Activated naive CD4-positive, alpha-beta T cell treated with anti-CD3 and anti-CD28 coated beads, Interleukin-2, amount 50 U/mL, for 24 hours (primary cell): ENCODE measurements around the gene TMEM266.

Experiments
- H3K27ac Mint-ChIP-seq: one replicate; pipeline ENCODE4 v1.8.0; 2021; ENCODE audit warnings: mild to moderate bottlenecking, mixed read lengths
- H3K27me3 Mint-ChIP-seq: one replicate; pipeline ENCODE4 v1.8.0; 2021; ENCODE audit warnings: mixed read lengths
- H3K36me3 Mint-ChIP-seq: one replicate; pipeline ENCODE4 v1.8.0; 2021; ENCODE audit warnings: mixed read lengths
- H3K4me1 Mint-ChIP-seq: one replicate; pipeline ENCODE4 v1.8.0; 2021; ENCODE audit warnings: mixed read lengths
- H3K4me3 Mint-ChIP-seq: one replicate; pipeline ENCODE4 v1.8.0; 2021; ENCODE audit warnings: mild to moderate bottlenecking, mixed read lengths
- H3K9me3 Mint-ChIP-seq: one replicate; pipeline ENCODE4 v1.8.0; 2021; ENCODE audit warnings: mixed read lengths

The TMEM266 gene

DNA sequence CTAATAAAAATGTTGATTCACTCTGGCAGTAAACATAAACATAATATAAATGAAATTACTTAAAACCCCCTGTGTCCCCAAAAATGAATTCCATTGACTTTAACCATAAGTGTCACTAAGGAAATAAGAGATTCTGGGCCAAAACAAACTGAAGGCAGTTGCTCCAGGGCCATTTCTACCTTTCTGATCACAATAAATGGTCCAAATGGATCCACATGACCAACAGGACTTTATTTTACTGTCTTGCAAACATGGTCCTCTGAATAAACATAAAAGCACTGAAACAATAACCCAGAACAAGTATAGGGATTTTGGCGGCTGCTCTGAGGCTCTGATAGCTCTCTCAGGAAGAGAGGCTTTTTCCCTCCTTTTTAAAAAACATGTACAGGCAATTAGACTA lies 174.1 kb downstream of the TMEM266 start:
- no peaks in the 10 kb centered on the region for H3K27me3 Mint-ChIP-seq

DNA sequence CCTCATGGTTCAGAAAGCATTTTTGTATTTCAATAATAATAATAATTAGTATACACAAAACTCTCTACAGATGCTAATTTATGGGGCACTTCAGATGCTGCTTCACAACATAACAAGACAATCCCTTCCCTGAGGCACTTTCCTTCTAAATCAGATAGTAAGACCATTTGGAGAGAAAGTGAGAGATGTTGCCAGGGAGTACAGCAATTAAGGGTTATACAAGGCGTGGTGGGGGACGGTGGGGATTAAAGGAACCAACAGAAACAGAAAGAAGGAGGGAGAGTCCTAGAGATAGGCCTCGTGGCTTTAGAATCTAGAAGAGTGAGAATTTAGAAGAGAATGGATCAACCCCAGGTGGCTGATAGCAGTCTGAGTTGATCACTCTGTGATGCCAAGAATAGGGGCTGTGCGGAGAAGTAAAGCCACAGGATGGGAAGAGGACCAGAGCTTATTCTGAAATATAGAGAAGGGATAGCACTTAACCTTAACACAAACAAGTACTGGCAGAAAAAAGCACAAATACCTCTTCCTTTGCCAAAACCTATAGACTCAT lies 174.6 kb downstream of the TMEM266 start:
- H3K27ac Mint-ChIP-seq: no peak overlapping the region

More for the DNA sequence above, 174.1 kb downstream of the TMEM266 start:
- H3K36me3 Mint-ChIP-seq: peaks cover 2% of the 10 kb centered on the region
- H3K9me3 Mint-ChIP-seq: no peaks in the 10 kb centered on the region
- H3K27ac Mint-ChIP-seq: no peak overlapping the region
- H3K4me3 Mint-ChIP-seq: no peak overlapping the region
- no peaks in the 10 kb centered on the region for H3K4me1 Mint-ChIP-seq

GRCh38 chr15:76235186-76235826 lies 175.5 kb downstream of the TMEM266 start:
- no peaks in the 10 kb centered on the region for H3K27me3 Mint-ChIP-seq
- H3K36me3 Mint-ChIP-seq: peaks cover 2% of the 10 kb centered on the region
- H3K27ac Mint-ChIP-seq: no peak overlapping the region
- no peak overlapping the region for H3K4me3 Mint-ChIP-seq
- no peaks in the 10 kb centered on the region for H3K4me1 Mint-ChIP-seq
- no peaks in the 10 kb centered on the region for H3K9me3 Mint-ChIP-seq

More for the DNA sequence above, 174.6 kb downstream of the TMEM266 start:
- Mint-ChIP-seq H3K36me3 (peaks cover 2% of the 10 kb centered on the region), H3K27me3 (no peaks in the 10 kb centered on the region), H3K4me1 (no peaks in the 10 kb centered on the region), H3K4me3 (no peak overlapping the region), H3K9me3 (no peaks in the 10 kb centered on the region)

DNA sequence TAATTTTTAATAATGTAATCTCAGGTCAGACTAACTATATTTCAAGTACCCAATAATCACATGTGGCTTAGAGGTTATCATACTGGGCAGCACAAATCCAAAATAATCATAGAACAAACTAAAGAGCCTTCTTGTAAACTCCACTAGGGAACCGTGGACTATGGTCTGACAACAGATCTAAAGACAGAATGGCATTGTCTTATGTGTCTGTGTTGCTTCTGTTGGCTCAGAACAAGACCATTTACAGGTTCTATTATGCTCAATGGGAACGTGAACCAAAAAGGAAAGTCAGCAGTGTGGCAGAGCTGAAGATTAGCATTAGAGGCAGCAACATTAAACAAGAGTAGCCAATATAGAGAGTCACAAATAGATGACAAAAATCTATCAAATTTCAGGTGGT lies 176.6 kb downstream of the TMEM266 start:
- Mint-ChIP-seq H3K27me3 (no peaks in the 10 kb centered on the region), H3K4me3 (no peak overlapping the region), H3K27ac (no peak overlapping the region), H3K4me1 (no peaks in the 10 kb centered on the region), H3K36me3 (peaks cover 2% of the 10 kb centered on the region), H3K9me3 (no peaks in the 10 kb centered on the region)

DNA sequence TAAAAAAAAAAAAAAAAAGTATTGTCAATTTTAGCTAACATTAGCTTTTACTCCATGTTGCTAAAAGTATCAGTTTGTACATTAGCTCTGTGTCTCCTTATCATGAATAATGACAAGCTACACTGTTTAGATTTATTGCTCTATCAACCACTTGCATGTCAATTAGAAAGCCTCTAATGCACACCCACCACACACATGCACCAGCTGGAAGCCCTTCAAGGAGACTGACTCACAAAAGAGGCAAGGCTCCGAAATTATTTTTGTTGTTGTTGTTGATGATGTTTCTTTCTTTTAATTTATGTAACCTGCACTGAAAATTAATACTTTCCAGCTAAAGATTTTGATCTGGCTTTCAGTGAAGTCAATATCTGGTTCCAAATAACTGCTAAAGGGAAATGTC lies 180.0 kb downstream of the TMEM266 start:
- Mint-ChIP-seq H3K36me3 (peaks cover 6% of the 10 kb centered on the region), H3K9me3 (no peaks in the 10 kb centered on the region), H3K27me3 (no peaks in the 10 kb centered on the region), H3K4me1 (no peaks in the 10 kb centered on the region), H3K27ac (no peak overlapping the region), H3K4me3 (no peak overlapping the region)

DNA sequence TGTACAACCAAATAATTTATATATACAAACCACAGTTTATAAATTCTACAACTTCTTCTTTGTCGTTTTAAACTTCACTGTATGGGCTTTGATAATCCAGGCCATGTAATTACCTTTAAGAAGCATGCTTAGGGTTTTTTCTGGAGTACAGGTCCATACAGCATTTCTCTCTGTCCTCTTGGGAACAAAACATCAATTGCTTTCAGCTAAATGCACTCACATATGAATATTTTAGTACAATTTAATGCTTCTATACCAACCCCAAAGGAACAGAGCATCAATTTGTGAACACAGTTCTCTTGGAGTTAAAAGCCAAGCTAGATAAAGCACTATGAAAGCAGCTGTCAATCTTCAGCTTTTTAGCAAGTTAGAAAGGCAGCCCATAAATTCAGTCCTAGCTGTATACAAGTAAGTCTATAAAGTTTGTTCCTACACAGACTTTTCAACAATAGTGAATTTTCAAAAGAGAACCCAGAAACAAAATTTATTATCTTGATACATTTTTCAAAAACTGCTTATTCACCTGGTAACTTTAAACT lies 185.4 kb downstream of the TMEM266 start:
- H3K4me1 Mint-ChIP-seq: no peaks in the 10 kb centered on the region
- H3K27ac Mint-ChIP-seq: no peak overlapping the region
- peaks cover 8% of the 10 kb centered on the region for H3K36me3 Mint-ChIP-seq
- no peaks in the 10 kb centered on the region for H3K27me3 Mint-ChIP-seq
- H3K9me3 Mint-ChIP-seq: no peaks in the 10 kb centered on the region
- H3K4me3 Mint-ChIP-seq: no peak overlapping the region

DNA sequence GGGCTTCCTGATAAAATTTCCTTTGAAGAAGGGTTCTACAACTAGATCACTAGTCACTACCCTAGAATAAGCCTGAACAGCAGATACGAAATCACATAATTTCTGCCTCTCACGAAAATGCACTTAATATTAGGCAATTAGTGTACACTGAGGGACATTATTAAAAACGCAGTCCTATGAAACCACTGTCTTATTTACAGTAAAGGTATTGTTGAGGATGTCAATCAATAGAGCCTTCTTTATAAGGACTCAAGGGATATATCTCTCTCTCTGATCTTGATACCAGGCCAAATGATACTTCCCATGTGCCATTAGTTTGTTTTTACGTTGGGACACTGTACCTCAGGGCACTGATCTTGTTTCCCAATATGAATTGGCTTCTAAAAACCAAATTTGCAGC lies 191.9 kb downstream of the TMEM266 start:
- H3K27ac Mint-ChIP-seq: no peak overlapping the region
- H3K27me3 Mint-ChIP-seq: no peaks in the 10 kb centered on the region
- H3K36me3 Mint-ChIP-seq: peaks cover 2% of the 10 kb centered on the region
- H3K4me3 Mint-ChIP-seq: no peak overlapping the region
- no peaks in the 10 kb centered on the region for H3K4me1 Mint-ChIP-seq
- no peaks in the 10 kb centered on the region for H3K9me3 Mint-ChIP-seq

- H3K27ac Mint-ChIP-seq: no peak overlapping the region
- no peaks in the 10 kb centered on the region for H3K27me3 Mint-ChIP-seq
- no peaks in the 10 kb centered on the region for H3K9me3 Mint-ChIP-seq
- no peak overlapping the region for H3K4me3 Mint-ChIP-seq
- peaks cover 2% of the 10 kb centered on the region for H3K36me3 Mint-ChIP-seq
- no peaks in the 10 kb centered on the region for H3K4me1 Mint-ChIP-seq
Measured at GRCh38 chr15:76252249-76252648, 192.5 kb downstream of the TMEM266 start.

- Mint-ChIP-seq H3K27me3 (no peaks in the 10 kb centered on the region), H3K4me3 (no peak overlapping the region), H3K9me3 (no peaks in the 10 kb centered on the region), H3K27ac (no peak overlapping the region), H3K36me3 (peaks cover 3% of the 10 kb centered on the region), H3K4me1 (no peaks in the 10 kb centered on the region)
Measured at GRCh38 chr15:76253691-76254473, 194.1 kb downstream of the TMEM266 start.
